HCT116 (cell line): ENCODE results near the gene TARBP1. TPM values are rescaled to one million over a fixed set of nuclear protein-coding genes. Genes with fewer than 3 reads are reported as not detected.

Source experiments
- ATAC-seq: fragments of 200-7000 bp; cut with Tn5 transposase; 2 replicates; pipeline ENCODE4 v1.9.1; 2020; ENCODE audit warnings: mild to moderate bottlenecking, moderate library complexity
- BruUV-seq: library from RNA; stranded (reverse); fragments of 400-500 nt; replicated peaks from 2 replicates; lab custom pipeline; 2021; lab: Mats Ljungman, UMichigan
- CTCF ChIA-PET: fragments of 300-600 bp; sonication (Branson Sonifier 250); formaldehyde crosslinking; loops from one replicate; lab custom pipeline; 2021; ENCODE audit warnings: antibody characterized with exemption; lab: Charles Lee
- POLR2A ChIA-PET: fragments of 300-600, 350-600 bp; sonication (Branson Sonifier 250); formaldehyde crosslinking; loops from one replicate; lab custom pipeline; 2021; ENCODE audit warnings: antibody characterized with exemption; lab: Charles Lee
- RAD21 ChIA-PET, 2 experiments: fragments of 300-600 bp; sonication (Branson Sonifier 250); formaldehyde crosslinking; loops; one replicate each; lab custom pipeline; 2023; ENCODE audit warnings: low total read pairs in 2 of 2; ENCODE audit not compliant: uncharacterized antibody in 2 of 2, unreplicated experiment in 2 of 2, low non-redundant PET in 1 of 2; lab: Charles Lee
- DNase-seq: peaks from one replicate; pipeline ENCODE4 v3.0.0-alpha.2; 2010; ENCODE audit warnings: low read depth, low spot score
- H2AFZ ChIP-seq: fragments of 200-600 bp; shearing (Covaris generic), sonication (generic); 2 replicates; pipeline ENCODE4 v1.6.1; 2017; ENCODE audit warnings: low read depth, mixed run types, mixed read lengths, antibody characterized with exemption, low read length; ENCODE audit not compliant: poor library complexity, severe bottlenecking
- H3K27ac ChIP-seq: 2 replicates; pipeline ENCODE4 v1.5.1; 2012; ENCODE audit warnings: low read depth, low read length
- H3K27me3 ChIP-seq: fragments of 200-600 bp; sonication (generic); 2 replicates; pipeline ENCODE4 v1.6.1; 2016; ENCODE audit warnings: mixed run types, low read length, mixed read lengths; ENCODE audit not compliant: insufficient read depth
- H3K36me3 ChIP-seq, 2 experiments: fragments of 200-500 bp in 1 of 2; fragments of 200-600 bp in 1 of 2; sonication (Bioruptor generic) in 1 of 2; sonication (generic) in 1 of 2; 2 replicates each; pipeline versions ENCODE4 v1.5.1 to v1.6.1; 2014 to 2016; ENCODE audit warnings: low read length in 2 of 2, inconsistent platforms in 1 of 2, mixed read lengths in 1 of 2, mixed run types in 1 of 2; ENCODE audit not compliant: insufficient read depth in 2 of 2, control insufficient read depth in 1 of 2
- H3K4me1 ChIP-seq, 2 experiments: fragments of 200-600 bp in 1 of 2; sonication (generic) in 1 of 2; 2 replicates each; pipeline versions ENCODE4 v1.5.1 to v1.6.1; 2012 to 2017; ENCODE audit warnings: low read length in 2 of 2, inconsistent platforms in 1 of 2, mild to moderate bottlenecking in 1 of 2, mixed read lengths in 1 of 2, mixed run types in 1 of 2, moderate library complexity in 1 of 2; ENCODE audit not compliant: insufficient read depth in 2 of 2, control insufficient read depth in 1 of 2
- H3K4me2 ChIP-seq: fragments of 200-600 bp; sonication (generic); 2 replicates; pipeline ENCODE4 v1.6.1; 2017; ENCODE audit warnings: mixed run types, low read length, mixed read lengths
- H3K4me3 ChIP-seq, 2 experiments: fragments of 200-600 bp in 1 of 2; sonication (generic) in 1 of 2; replicated peaks in 1 of 2; 2 replicates each; pipeline ENCODE4 v1.5.1; 2011 to 2016; ENCODE audit warnings: low read length in 2 of 2, control low read depth in 1 of 2, low read depth in 1 of 2, mild to moderate bottlenecking in 1 of 2, mixed read lengths in 1 of 2, mixed run types in 1 of 2
- H3K79me2 ChIP-seq: fragments of 200-600 bp; sonication (generic); 2 replicates; pipeline ENCODE4 v1.6.1; 2017; ENCODE audit warnings: mild to moderate bottlenecking, mixed run types, low read length, moderate library complexity, mixed read lengths; ENCODE audit not compliant: insufficient read depth
- H3K9ac ChIP-seq: fragments of 200-600 bp; sonication (generic); 2 replicates; pipeline ENCODE4 v1.6.1; 2016; ENCODE audit warnings: low read length, mixed read lengths
- H3K9me2 ChIP-seq: fragments of 200-600 bp; sonication (generic), shearing (Covaris generic); 2 replicates; pipeline ENCODE4 v1.6.1; 2017; ENCODE audit warnings: mixed run types, mild to moderate bottlenecking, moderate library complexity; ENCODE audit not compliant: insufficient read depth
- H3K9me3 ChIP-seq, 2 experiments: fragments of 200-500 bp in 1 of 2; fragments of 200-600 bp in 1 of 2; sonication (Bioruptor generic) in 1 of 2; sonication (generic) in 1 of 2; 2 replicates each; pipeline ENCODE4 v1.6.1; 2014 to 2017; ENCODE audit warnings: low read length in 2 of 2, mixed read lengths in 2 of 2, inconsistent platforms in 1 of 2, low read depth in 1 of 2, mild to moderate bottlenecking in 1 of 2, mixed run types in 1 of 2, moderate library complexity in 1 of 2; ENCODE audit not compliant: control insufficient read depth in 1 of 2, insufficient read depth in 1 of 2
- H4K20me1 ChIP-seq: fragments of 200-600 bp; sonication (generic), shearing (Covaris generic); 2 replicates; pipeline ENCODE4 v1.6.1; 2017; ENCODE audit warnings: mixed run types, mild to moderate bottlenecking, moderate library complexity; ENCODE audit not compliant: insufficient read depth
- ATF3 ChIP-seq: IDR thresholded peaks from 2 replicates; pipeline ENCODE4 v1.6.1; 2012
- CBX3 ChIP-seq: IDR thresholded peaks from 2 replicates; pipeline ENCODE4 v1.6.1; 2012; ENCODE audit warnings: low read depth
- CEBPB ChIP-seq: IDR thresholded peaks from 2 replicates; pipeline ENCODE4 v1.6.1; 2012; ENCODE audit warnings: low read depth
- EGR1 ChIP-seq: IDR thresholded peaks from 2 replicates; pipeline ENCODE4 v1.6.1; 2012; ENCODE audit warnings: low read depth
- ELF1 ChIP-seq: IDR thresholded peaks from 2 replicates; pipeline ENCODE4 v1.6.1; 2012; ENCODE audit warnings: low read depth, borderline replicate concordance
- JUND ChIP-seq: IDR thresholded peaks from 2 replicates; pipeline ENCODE4 v1.6.1; 2012
- POLR2AphosphoS5 ChIP-seq: IDR thresholded peaks from 2 replicates; pipeline ENCODE4 v1.6.1; 2011; ENCODE audit warnings: mild to moderate bottlenecking, low read depth, low read length, moderate library complexity
- RAD21 ChIP-seq: IDR thresholded peaks from 2 replicates; pipeline ENCODE4 v1.6.1; 2012; ENCODE audit warnings: low read depth, mild to moderate bottlenecking
- SIN3A ChIP-seq: IDR thresholded peaks from 2 replicates; pipeline ENCODE4 v1.6.1; 2012; ENCODE audit warnings: low read depth
- SRF ChIP-seq: IDR thresholded peaks from 2 replicates; pipeline ENCODE4 v1.6.1; 2012; ENCODE audit warnings: low read depth
- TCF7L2 ChIP-seq: IDR thresholded peaks from 2 replicates; pipeline ENCODE4 v1.7.0; 2011; ENCODE audit warnings: borderline replicate concordance, inconsistent platforms; ENCODE audit not compliant: insufficient read depth, insufficient read length; ENCODE audit errors: extremely low read depth
- ZBTB33 ChIP-seq: IDR thresholded peaks from 2 replicates; pipeline ENCODE4 v1.6.1; 2011; ENCODE audit warnings: mild to moderate bottlenecking, low read length, moderate library complexity; ENCODE audit not compliant: insufficient replicate concordance; ENCODE audit errors: extremely low read depth
- ZFX ChIP-seq: fragments of 450-650 bp; IDR thresholded peaks from 2 replicates; pipeline ENCODE4 v1.6.1; 2017
- intact Hi-C: fragments of 100-400 bp; cut with micrococcal nuclease; formaldehyde crosslinking; loops from 2 replicates; pipeline ENCODE4 v1.10.0; 2022
- total RNA-seq: library from RNA; stranded (reverse); gene quantifications from one replicate; pipeline ENCODE4 v1.2.1, GENCODE V29; 2021; ENCODE audit not compliant: unreplicated experiment

The TARBP1 gene
- total RNA-seq, 1 experiment from 2014 or later, result 17.2 TPM

GRCh38 chr1:234413485-234413884 is 65.5 kb downstream of the TARBP1 start (continued):
- no peak for TF ChIP-seq TCF7L2
- TF ChIP-seq SRF, result no peak
- no peak for TF ChIP-seq ATF3
- TF ChIP-seq CBX3, result no peak
- TF ChIP-seq POLR2AphosphoS5, result no peak
- no peak for TF ChIP-seq JUND
- TF ChIP-seq CEBPB, result no peak
- no peak for TF ChIP-seq RAD21

GRCh38 chr1:234412830-234413229 is 66.1 kb downstream of the TARBP1 start:
- Histone ChIP-seq H3K9ac (no peak overlapping the region), H2AFZ (no peak overlapping the region), H3K36me3 (no peaks in the 10 kb centered on the region), H3K4me3 (no peak overlapping the region), H3K4me1 (no peaks in the 10 kb centered on the region), H4K20me1 (no peaks in the 10 kb centered on the region), H3K9me3 (no peaks in the 10 kb centered on the region), H3K27ac (no peak overlapping the region), H3K4me2 (no peak overlapping the region), H3K79me2 (no peaks in the 10 kb centered on the region), H3K9me2 (no peaks in the 10 kb centered on the region), H3K27me3 (no peaks in the 10 kb centered on the region)
- ChIA-PET RAD21 (no interaction called here), CTCF (no interaction called here), POLR2A (no interaction called here)
- ATAC-seq (no peak), DNase-seq (no peak)
- no peak for TF ChIP-seq SRF
- TF ChIP-seq SIN3A, result no peak
- TF ChIP-seq ATF3, result no peak
- TF ChIP-seq ELF1, result no peak
- no peak for TF ChIP-seq TCF7L2
- no peak for TF ChIP-seq POLR2AphosphoS5
- TF ChIP-seq ZFX, result no peak
- no peak for TF ChIP-seq EGR1
- no peak for TF ChIP-seq ZBTB33
- intact Hi-C loops, result no loop called here
- BruUV-seq, result no TSS peak
